GM12878 (cell line): ENCODE measurements around the gene MRPL53. TPM values are rescaled to one million over a fixed set of nuclear protein-coding genes. Genes with fewer than 3 reads are reported as not detected.

Experiments used
- ATF3 ChIP-seq: IDR thresholded peaks from 2 replicates; pipeline ENCODE4 v1.6.1; 2011; ENCODE audit warnings: low read depth, mild to moderate bottlenecking, low read length, moderate library complexity, borderline replicate concordance; ENCODE audit errors: extremely low read depth
- BCL11A ChIP-seq: IDR thresholded peaks from 2 replicates; pipeline ENCODE4 v1.6.1; 2011; ENCODE audit warnings: low read depth, low read length
- BMI1 ChIP-seq: fragments of 450-650 bp; IDR thresholded peaks from 2 replicates; pipeline ENCODE4 v1.6.1; 2016; ENCODE audit warnings: mild to moderate bottlenecking, moderate library complexity, borderline replicate concordance
- DPF2 ChIP-seq: fragments of 450-650 bp; IDR thresholded peaks from 2 replicates; pipeline ENCODE4 v1.6.1; 2017; ENCODE audit warnings: mild to moderate bottlenecking
- EGR1 ChIP-seq, 2 experiments: IDR thresholded peaks; 1 replicate in 1 of 2; 2 replicates in 1 of 2; pipeline ENCODE4 v1.6.1; 2011 to 2012; ENCODE audit warnings: low read depth in 2 of 2, low read length in 2 of 2, borderline replicate concordance in 1 of 2, mild to moderate bottlenecking in 1 of 2, moderate library complexity in 1 of 2
- KDM1A ChIP-seq: fragments of 200-600 bp; sonication (generic); IDR thresholded peaks from 2 replicates; pipeline ENCODE4 v1.6.1; 2016; ENCODE audit warnings: borderline replicate concordance
- MEF2B ChIP-seq: fragments of 450-650 bp; IDR thresholded peaks from 2 replicates; pipeline ENCODE4 v1.6.1; 2018; ENCODE audit warnings: mild to moderate bottlenecking, moderate library complexity; ENCODE audit not compliant: partially characterized antibody, poor library complexity, severe bottlenecking
- MTA3 ChIP-seq: IDR thresholded peaks from 2 replicates; pipeline ENCODE4 v1.6.1; 2012; ENCODE audit warnings: low read length, inconsistent platforms, borderline replicate concordance
- POLR2AphosphoS5 ChIP-seq: IDR thresholded peaks from 2 replicates; pipeline ENCODE4 v1.6.1; 2011; ENCODE audit warnings: mild to moderate bottlenecking, low read length, inconsistent platforms
- RAD51 ChIP-seq: fragments of 450-650 bp; IDR thresholded peaks from 2 replicates; pipeline ENCODE4 v1.6.1; 2016; ENCODE audit warnings: moderate library complexity, mild to moderate bottlenecking, inconsistent platforms
- RUNX3 ChIP-seq: IDR thresholded peaks from 2 replicates; pipeline ENCODE4 v1.6.1; 2012; ENCODE audit warnings: low read length, inconsistent platforms
- SIX5 ChIP-seq: IDR thresholded peaks from 2 replicates; pipeline ENCODE4 v1.6.1; 2011; ENCODE audit warnings: mild to moderate bottlenecking, low read depth, low read length, moderate library complexity; ENCODE audit not compliant: severe bottlenecking
- SMARCA5 ChIP-seq: fragments of 450-650 bp; IDR thresholded peaks from 2 replicates; pipeline ENCODE4 v1.6.1; 2017; ENCODE audit warnings: mild to moderate bottlenecking
- TCF12 ChIP-seq: IDR thresholded peaks from 2 replicates; pipeline ENCODE4 v1.6.1; 2011; ENCODE audit warnings: low read depth, mild to moderate bottlenecking, low read length
- USF1 ChIP-seq: IDR thresholded peaks from 2 replicates; pipeline ENCODE4 v1.6.1; 2011; ENCODE audit warnings: borderline replicate concordance, low read depth, mild to moderate bottlenecking, moderate library complexity, mixed read lengths, low read length; ENCODE audit not compliant: insufficient read depth; ENCODE audit errors: extremely low read length
- ZBTB11 ChIP-seq: fragments of 450-650 bp; formaldehyde crosslinking; IDR thresholded peaks from 2 replicates; pipeline ENCODE4 v1.5.0; 2022; ENCODE audit warnings: mild to moderate bottlenecking, missing genetic modification characterization
- polyA plus RNA-seq, 11 experiments: library from polyadenylated mRNA; depleted of rRNA in 4 of 11; unstranded in 6 of 11; stranded (reverse) in 5 of 11; fragments of >200 nt; fragmentation: Nextera tagmentation in 4 of 11; fragmentation: Illumina TruSeq in 1 of 11; extraction: Ambion mirVana in 4 of 11; extraction: Trizol in 1 of 11; gene quantifications; 1 replicate in 1 of 11; 2 replicates in 10 of 11; pipeline versions ENCODE4 v1.2.1 to v1.2.3, GENCODE V29; 2011 to 2016; ENCODE audit warnings: inconsistent platforms in 2 of 11, missing spikeins in 2 of 11, low read depth in 1 of 11
- total RNA-seq, 4 experiments: library from RNA; depleted of rRNA in 3 of 4; stranded (reverse); fragments of >200 nt in 3 of 4; fragmentation: Illumina TruSeq in 1 of 4; extraction: Trizol in 1 of 4; gene quantifications; 2 replicates each; pipeline versions ENCODE4 v1.2.1 to v1.2.3, GENCODE V29; 2013 to 2021
- TF ChIP-seq, protein P1 (sequence below): IDR thresholded peaks from 2 replicates; pipeline ENCODE4 v1.6.1; 2012; ENCODE audit warnings: low read length, inconsistent platforms
- TF ChIP-seq, protein P2 (sequence below): fragments of 450-650 bp; IDR thresholded peaks from 2 replicates; pipeline ENCODE4 v1.6.1; 2016; ENCODE audit warnings: mild to moderate bottlenecking
- TF ChIP-seq, protein P3 (sequence below): fragments of 450-650 bp; IDR thresholded peaks from 2 replicates; pipeline ENCODE4 v1.6.1; 2018; ENCODE audit warnings: borderline replicate concordance, mild to moderate bottlenecking; ENCODE audit not compliant: partially characterized antibody

Gene MRPL53
- total and polyA plus RNA-seq, 10 of the 15 experiments (the other 5 are each of a cell fraction or from before 2014, with no cell fraction given) = 15.1 to 167 (median 80.9) TPM

DNA sequence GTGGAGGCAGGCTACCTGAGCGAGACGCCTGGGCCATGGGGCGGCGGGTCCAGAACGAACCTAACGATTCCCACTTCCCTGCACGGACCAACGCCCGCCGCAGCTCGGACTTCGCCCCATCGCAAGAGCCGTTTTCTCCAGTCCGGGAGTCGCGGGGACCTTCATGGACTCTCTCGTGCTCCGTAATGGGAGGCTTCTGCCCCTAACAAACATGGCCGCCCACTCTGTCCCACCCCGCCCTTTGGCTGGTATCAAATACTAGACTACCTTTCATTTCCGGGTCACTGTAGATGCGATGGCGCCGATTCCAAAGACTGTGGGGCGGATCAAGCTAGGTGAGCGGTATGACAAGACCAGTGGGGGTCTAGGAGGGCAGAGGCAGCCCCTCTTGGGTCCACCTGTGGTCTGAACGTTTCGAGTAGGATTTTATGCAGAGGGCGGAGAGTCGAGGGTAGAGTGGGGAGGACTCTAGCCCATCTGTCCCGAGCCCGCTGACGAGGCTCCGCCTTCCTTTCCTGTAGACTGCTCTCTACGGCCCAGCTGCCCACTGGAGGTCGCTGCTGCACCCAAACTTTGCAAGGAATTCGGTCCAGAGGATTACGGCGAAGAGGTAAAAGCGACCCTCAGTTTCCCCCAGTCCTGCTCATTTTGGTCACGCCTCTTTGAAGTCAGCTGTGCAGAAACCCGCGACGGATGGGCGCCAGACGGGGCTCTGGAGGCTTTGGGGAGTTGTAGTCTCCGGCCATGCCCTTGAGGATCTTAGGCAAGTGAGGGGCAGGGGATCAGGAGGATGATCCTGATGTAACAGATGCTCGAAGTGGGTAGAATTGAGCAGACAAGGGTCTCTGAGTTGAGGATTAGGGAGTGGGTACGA lies 10.6 kb upstream of the MRPL53 start, which contains the start of the genes CCDC142 and TTC31 (continued):
- no peak for TF ChIP-seq EGR1 (IDR thresholded peaks at IDR 0.05; ENCODE audit: borderline replicate concordance in 1 of 2, low read depth in 2 of 2, low read length in 2 of 2)
- TF ChIP-seq MEF2B = peak; percentile 4
- TF ChIP-seq USF1 = no peak
- no peak for TF ChIP-seq ATF3
- TF ChIP-seq DPF2 = no peak
- TF ChIP-seq BCL11A = no peak
- peak; percentile 85 for TF ChIP-seq POLR2AphosphoS5
- TF ChIP-seq TCF12 = peak; percentile 40; the same call in 1 of the 2 replicates
- TF ChIP-seq SIX5 = peak; percentile 83
- TF ChIP-seq BMI1 = no peak
- TF ChIP-seq RAD51 = no peak
- no peak for TF ChIP-seq ZBTB11 (CRISPR knock-in tag)
- peak; percentile 35 for TF ChIP-seq RUNX3
- TF ChIP-seq, protein P1, sequence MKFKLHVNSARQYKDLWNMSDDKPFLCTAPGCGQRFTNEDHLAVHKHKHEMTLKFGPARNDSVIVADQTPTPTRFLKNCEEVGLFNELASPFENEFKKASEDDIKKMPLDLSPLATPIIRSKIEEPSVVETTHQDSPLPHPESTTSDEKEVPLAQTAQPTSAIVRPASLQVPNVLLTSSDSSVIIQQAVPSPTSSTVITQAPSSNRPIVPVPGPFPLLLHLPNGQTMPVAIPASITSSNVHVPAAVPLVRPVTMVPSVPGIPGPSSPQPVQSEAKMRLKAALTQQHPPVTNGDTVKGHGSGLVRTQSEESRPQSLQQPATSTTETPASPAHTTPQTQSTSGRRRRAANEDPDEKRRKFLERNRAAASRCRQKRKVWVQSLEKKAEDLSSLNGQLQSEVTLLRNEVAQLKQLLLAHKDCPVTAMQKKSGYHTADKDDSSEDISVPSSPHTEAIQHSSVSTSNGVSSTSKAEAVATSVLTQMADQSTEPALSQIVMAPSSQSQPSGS = no peak
- TF ChIP-seq, protein P2, sequence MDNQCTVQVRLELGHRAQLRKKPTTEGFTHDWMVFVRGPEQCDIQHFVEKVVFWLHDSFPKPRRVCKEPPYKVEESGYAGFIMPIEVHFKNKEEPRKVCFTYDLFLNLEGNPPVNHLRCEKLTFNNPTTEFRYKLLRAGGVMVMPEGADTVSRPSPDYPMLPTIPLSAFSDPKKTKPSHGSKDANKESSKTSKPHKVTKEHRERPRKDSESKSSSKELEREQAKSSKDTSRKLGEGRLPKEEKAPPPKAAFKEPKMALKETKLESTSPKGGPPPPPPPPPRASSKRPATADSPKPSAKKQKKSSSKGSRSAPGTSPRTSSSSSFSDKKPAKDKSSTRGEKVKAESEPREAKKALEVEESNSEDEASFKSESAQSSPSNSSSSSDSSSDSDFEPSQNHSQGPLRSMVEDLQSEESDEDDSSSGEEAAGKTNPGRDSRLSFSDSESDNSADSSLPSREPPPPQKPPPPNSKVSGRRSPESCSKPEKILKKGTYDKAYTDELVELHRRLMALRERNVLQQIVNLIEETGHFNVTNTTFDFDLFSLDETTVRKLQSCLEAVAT = no peak; the same call in 1 of the 2 replicates
- TF ChIP-seq SMARCA5 = peak; percentile 90; the same call in 1 of the 2 replicates
- TF ChIP-seq KDM1A = no peak
- TF ChIP-seq MTA3 = no peak
- TF ChIP-seq, protein P3, sequence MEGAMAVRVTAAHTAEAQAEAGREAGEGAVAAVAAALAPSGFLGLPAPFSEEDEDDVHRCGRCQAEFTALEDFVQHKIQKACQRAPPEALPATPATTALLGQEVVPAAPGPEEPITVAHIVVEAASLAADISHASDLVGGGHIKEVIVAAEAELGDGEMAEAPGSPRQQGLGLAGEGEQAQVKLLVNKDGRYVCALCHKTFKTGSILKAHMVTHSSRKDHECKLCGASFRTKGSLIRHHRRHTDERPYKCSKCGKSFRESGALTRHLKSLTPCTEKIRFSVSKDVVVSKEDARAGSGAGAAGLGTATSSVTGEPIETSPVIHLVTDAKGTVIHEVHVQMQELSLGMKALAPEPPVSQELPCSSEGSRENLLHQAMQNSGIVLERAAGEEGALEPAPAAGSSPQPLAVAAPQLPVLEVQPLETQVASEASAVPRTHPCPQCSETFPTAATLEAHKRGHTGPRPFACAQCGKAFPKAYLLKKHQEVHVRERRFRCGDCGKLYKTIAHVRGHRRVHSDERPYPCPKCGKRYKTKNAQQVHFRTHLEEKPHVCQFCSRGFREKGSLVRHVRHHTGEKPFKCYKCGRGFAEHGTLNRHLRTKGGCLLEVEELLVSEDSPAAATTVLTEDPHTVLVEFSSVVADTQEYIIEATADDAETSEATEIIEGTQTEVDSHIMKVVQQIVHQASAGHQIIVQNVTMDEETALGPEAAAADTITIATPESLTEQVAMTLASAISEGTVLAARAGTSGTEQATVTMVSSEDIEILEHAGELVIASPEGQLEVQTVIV = peak; percentile 43
